HepG2 (cell line): ENCODE results near the gene AUP1. TPM values are rescaled to one million over a fixed set of nuclear protein-coding genes. Genes with fewer than 3 reads are reported as not detected.

Experiments used
- CBX1 ChIP-seq: IDR thresholded peaks from one replicate; pipeline ENCODE4 v1.6.1; 2016; ENCODE audit warnings: antibody characterized with exemption, low read depth
- CHD4 ChIP-seq: fragments of 200-600 bp; sonication (generic); IDR thresholded peaks from 2 replicates; pipeline ENCODE4 v1.7.0; 2017; ENCODE audit warnings: mild to moderate bottlenecking, low read length, borderline replicate concordance
- EED ChIP-seq: sonication (generic); formaldehyde crosslinking; IDR thresholded peaks from 2 replicates; pipeline ENCODE4 v1.5.0; 2020; ENCODE audit warnings: mild to moderate bottlenecking, missing genetic modification reagents
- ELF1 ChIP-seq: sonication (generic); formaldehyde crosslinking; IDR thresholded peaks from 2 replicates; pipeline ENCODE4 v1.4.0; 2020; ENCODE audit warnings: missing genetic modification reagents
- ESRRA ChIP-seq: sonication (generic); formaldehyde crosslinking; IDR thresholded peaks from 2 replicates; pipeline ENCODE4 v1.5.1; 2020; ENCODE audit warnings: mild to moderate bottlenecking, low read depth, missing genetic modification reagents
- ETV5 ChIP-seq: IDR thresholded peaks from 2 replicates; pipeline ENCODE4 v1.6.1; 2018; ENCODE audit warnings: missing biosample characterization, missing genetic modification reagents, inconsistent platforms, borderline replicate concordance
- HBP1 ChIP-seq: IDR thresholded peaks from 2 replicates; pipeline ENCODE4 v1.6.1; 2016; ENCODE audit warnings: low read depth, control low read depth
- ISL2 ChIP-seq: sonication (generic); formaldehyde crosslinking; IDR thresholded peaks from 2 replicates; pipeline ENCODE4 v1.5.0; 2020; ENCODE audit warnings: missing genetic modification reagents
- KDM4B ChIP-seq: sonication (generic); formaldehyde crosslinking; IDR thresholded peaks from 2 replicates; pipeline ENCODE4 v1.4.0; 2020; ENCODE audit warnings: missing genetic modification reagents
- MTF2 ChIP-seq: sonication (generic); formaldehyde crosslinking; IDR thresholded peaks from 2 replicates; pipeline ENCODE4 v1.5.0; 2020; ENCODE audit warnings: missing genetic modification reagents, borderline replicate concordance
- NFE2L1 ChIP-seq: sonication (generic); formaldehyde crosslinking; IDR thresholded peaks from 2 replicates; pipeline ENCODE4 v1.4.0; 2020; ENCODE audit warnings: missing genetic modification reagents, mild to moderate bottlenecking, borderline replicate concordance
- PPARG ChIP-seq: conservative IDR thresholded peaks from 2 replicates; pipeline ENCODE4 v1.6.1; 2016; ENCODE audit warnings: missing biosample characterization, missing genetic modification reagents
- PRMT3 ChIP-seq: sonication (generic); formaldehyde crosslinking; IDR thresholded peaks from 2 replicates; pipeline ENCODE4 v1.8.1; 2022; ENCODE audit warnings: low read depth, mild to moderate bottlenecking, moderate library complexity, missing genetic modification reagents, borderline replicate concordance
- REPIN1 ChIP-seq: sonication (generic); formaldehyde crosslinking; IDR thresholded peaks from 2 replicates; pipeline ENCODE4 v1.8.0; 2022; ENCODE audit warnings: missing genetic modification reagents, low read depth, mild to moderate bottlenecking, borderline replicate concordance
- SAFB2 ChIP-seq: sonication (generic); formaldehyde crosslinking; IDR thresholded peaks from 2 replicates; pipeline ENCODE4 v1.5.1; 2020; ENCODE audit warnings: missing genetic modification reagents, low read depth, mild to moderate bottlenecking, borderline replicate concordance
- SPEN ChIP-seq: sonication (generic); formaldehyde crosslinking; IDR thresholded peaks from 2 replicates; pipeline ENCODE4 v1.5.1; 2020; ENCODE audit warnings: low read depth, mild to moderate bottlenecking, missing genetic modification reagents
- TAF1 ChIP-seq: sonication (generic); formaldehyde crosslinking; IDR thresholded peaks from 2 replicates; pipeline ENCODE4 v1.4.0; 2020; ENCODE audit warnings: missing genetic modification reagents
- TOPORS ChIP-seq: sonication (generic); formaldehyde crosslinking; IDR thresholded peaks from 2 replicates; pipeline ENCODE4 v1.8.0; 2023; ENCODE audit warnings: mild to moderate bottlenecking, missing genetic modification reagents
- ZIK1 ChIP-seq: sonication (generic); formaldehyde crosslinking; IDR thresholded peaks from 2 replicates; pipeline ENCODE4 v1.5.0; 2020; ENCODE audit warnings: mild to moderate bottlenecking, low read depth, missing genetic modification reagents, borderline replicate concordance
- ZMYM4 ChIP-seq: sonication (generic); formaldehyde crosslinking; IDR thresholded peaks from 2 replicates; pipeline ENCODE4 v1.8.1; 2023; ENCODE audit warnings: mild to moderate bottlenecking, missing genetic modification reagents
- ZNF362 ChIP-seq: sonication (generic); formaldehyde crosslinking; IDR thresholded peaks from 2 replicates; pipeline ENCODE4 v1.4.0; 2020; ENCODE audit warnings: missing genetic modification reagents, mild to moderate bottlenecking, borderline replicate concordance
- ZNF547 ChIP-seq: sonication (generic); formaldehyde crosslinking; IDR thresholded peaks from 2 replicates; pipeline ENCODE4 v1.5.1; 2020; ENCODE audit warnings: mild to moderate bottlenecking, missing genetic modification reagents
- ZNF614 ChIP-seq: IDR thresholded peaks from 2 replicates; pipeline ENCODE4 v1.6.1; 2018; ENCODE audit warnings: missing biosample characterization, missing genetic modification reagents, inconsistent platforms, borderline replicate concordance
- ZNF724P ChIP-seq: sonication (generic); formaldehyde crosslinking; IDR thresholded peaks from 2 replicates; pipeline ENCODE4 v1.8.0; 2022; ENCODE audit warnings: missing genetic modification reagents, borderline replicate concordance
- ZNF788 ChIP-seq: sonication (generic); formaldehyde crosslinking; IDR thresholded peaks from 2 replicates; pipeline ENCODE4 v1.5.0; 2020; ENCODE audit warnings: mild to moderate bottlenecking, missing genetic modification reagents, borderline replicate concordance
- ZSCAN31 ChIP-seq: sonication (generic); formaldehyde crosslinking; IDR thresholded peaks from 2 replicates; pipeline ENCODE4 v1.5.0; 2020; ENCODE audit warnings: low read depth, mild to moderate bottlenecking, missing genetic modification reagents
- ZSCAN5A ChIP-seq: sonication (generic); formaldehyde crosslinking; IDR thresholded peaks from 2 replicates; pipeline ENCODE4 v1.8.0; 2022; ENCODE audit warnings: mild to moderate bottlenecking, missing genetic modification reagents, borderline replicate concordance
- polyA plus RNA-seq, 8 experiments: library from polyadenylated mRNA; depleted of rRNA in 3 of 8; stranded (reverse) in 7 of 8; unstranded in 1 of 8; fragments of >200 nt; fragmentation: Illumina TruSeq in 4 of 8; extraction: Trizol in 4 of 8; gene quantifications; 2 replicates each; pipeline versions ENCODE4 v1.2.1 to v1.2.3, GENCODE V29; 2011 to 2016; ENCODE audit warnings: low read depth in 4 of 8, missing spikeins in 1 of 8, mixed read lengths in 1 of 8; ENCODE audit not compliant: insufficient read depth in 1 of 8
- total RNA-seq, 5 experiments: library from RNA; depleted of rRNA; stranded (reverse); fragments of >200 nt; fragmentation: Illumina TruSeq; extraction: Trizol; gene quantifications; 2 replicates each; pipeline ENCODE4 v1.2.3, GENCODE V29; 2016; ENCODE audit warnings: low read depth in 1 of 5

The AUP1 gene
- total and polyA plus RNA-seq, 2 of the 13 experiments (the other 11 are each of a cell fraction or from before 2014, with no cell fraction given) = 174 to 267 TPM

- peak; percentile 63 for TF ChIP-seq ZNF547
- no peak for TF ChIP-seq CHD4
- 0 out of 2 replicates have a peak, but pooled peaks have one; percentile 26 for TF ChIP-seq PRMT3 (CRISPR knock-in tag)
- peak; percentile 74 for TF ChIP-seq ZSCAN31 (CRISPR knock-in tag)
- peak; percentile 54; the same call in 1 of the 2 replicates for TF ChIP-seq ZNF362 (CRISPR knock-in tag)
- TF ChIP-seq ETV5 (CRISPR knock-in tag) = peak; percentile 56; the same call in 1 of the 2 replicates
- 0 out of 2 replicates have a peak, but pooled peaks have one; percentile 48 for TF ChIP-seq TOPORS (CRISPR knock-in tag)
- TF ChIP-seq TAF1 = peak; percentile 36; the same call in 1 of the 2 replicates
- TF ChIP-seq ZNF788 (CRISPR knock-in tag) = 0 out of 2 replicates have a peak, but pooled peaks have one; percentile 45
- TF ChIP-seq HBP1 = no peak
- peak; percentile 86 for TF ChIP-seq EED (CRISPR knock-in tag)
- no peak for TF ChIP-seq KDM4B (CRISPR knock-in tag)
- peak; percentile 51; the same call in 1 of the 2 replicates for TF ChIP-seq SPEN (CRISPR knock-in tag)
- TF ChIP-seq ZIK1 = peak; percentile 85
- 0 out of 2 replicates have a peak, but pooled peaks have one; percentile 45 for TF ChIP-seq MTF2
- TF ChIP-seq REPIN1 = peak; percentile 85
- TF ChIP-seq CBX1 = peak; percentile 46
- TF ChIP-seq ISL2 (CRISPR knock-in tag) = 0 out of 2 replicates have a peak, but pooled peaks have one; percentile 18
- peak; percentile 63 for TF ChIP-seq ELF1
- 0 out of 2 replicates have a peak, but pooled peaks have one; percentile 18 for TF ChIP-seq NFE2L1
- TF ChIP-seq ZNF614 = 0 out of 2 replicates have a peak, but pooled peaks have one; percentile 3
- peak; percentile 83; the same call in 1 of the 2 replicates for TF ChIP-seq ZNF724P
- TF ChIP-seq ZMYM4 (CRISPR knock-in tag) = no peak; the same call in 1 of the 2 replicates
- TF ChIP-seq ZSCAN5A = peak; percentile 71; the same call in 1 of the 2 replicates
- no peak for TF ChIP-seq PPARG
- TF ChIP-seq ESRRA (CRISPR knock-in tag) = no peak
- no peak for TF ChIP-seq SAFB2 (CRISPR knock-in tag)
Measured at GRCh38 chr2:74497777-74498499, 31.6 kb downstream of the AUP1 start (continued).
